MM.1S (cell line): ENCODE results near the gene MIPEP.
"Not testable (repeated sequence)": the region's sequence is repeated elsewhere in the genome, so short reads cannot be mapped to it uniquely, and the experiment has no call there.

Experiments used
- EZH2phosphoT487 ChIP-seq: fragments of 300-600 bp; sonication (generic); IDR thresholded peaks from 2 replicates; pipeline ENCODE4 v1.6.1; 2018; ENCODE audit warnings: antibody characterized with exemption, low read length
- TF ChIP-seq, protein P1 (sequence below): fragments of 300-600 bp; sonication (generic); IDR thresholded peaks from 2 replicates; pipeline ENCODE4 v1.5.1; 2016; ENCODE audit warnings: antibody characterized with exemption, low read length, mixed read lengths

DNA sequence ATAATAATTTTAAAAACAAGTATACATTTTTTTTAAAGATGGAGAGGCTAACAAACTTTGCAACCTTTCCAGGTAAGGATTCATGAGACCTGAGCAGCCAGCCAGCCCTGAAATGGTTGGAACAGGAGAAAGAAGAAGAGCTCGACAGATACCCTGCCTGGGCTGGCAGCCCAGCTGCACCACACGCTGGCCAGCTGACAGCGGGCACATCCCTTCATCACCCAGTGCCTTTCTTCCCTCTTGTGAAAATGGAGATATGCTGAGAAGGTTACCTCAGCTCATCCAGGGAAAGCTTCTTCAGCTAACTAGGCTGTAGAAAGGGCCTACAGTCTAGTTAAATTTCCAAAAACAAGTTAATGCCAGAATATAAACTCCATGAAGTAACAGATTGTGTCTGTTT lies 4.8 kb downstream of the MIPEP start:
- TF ChIP-seq, protein P1, sequence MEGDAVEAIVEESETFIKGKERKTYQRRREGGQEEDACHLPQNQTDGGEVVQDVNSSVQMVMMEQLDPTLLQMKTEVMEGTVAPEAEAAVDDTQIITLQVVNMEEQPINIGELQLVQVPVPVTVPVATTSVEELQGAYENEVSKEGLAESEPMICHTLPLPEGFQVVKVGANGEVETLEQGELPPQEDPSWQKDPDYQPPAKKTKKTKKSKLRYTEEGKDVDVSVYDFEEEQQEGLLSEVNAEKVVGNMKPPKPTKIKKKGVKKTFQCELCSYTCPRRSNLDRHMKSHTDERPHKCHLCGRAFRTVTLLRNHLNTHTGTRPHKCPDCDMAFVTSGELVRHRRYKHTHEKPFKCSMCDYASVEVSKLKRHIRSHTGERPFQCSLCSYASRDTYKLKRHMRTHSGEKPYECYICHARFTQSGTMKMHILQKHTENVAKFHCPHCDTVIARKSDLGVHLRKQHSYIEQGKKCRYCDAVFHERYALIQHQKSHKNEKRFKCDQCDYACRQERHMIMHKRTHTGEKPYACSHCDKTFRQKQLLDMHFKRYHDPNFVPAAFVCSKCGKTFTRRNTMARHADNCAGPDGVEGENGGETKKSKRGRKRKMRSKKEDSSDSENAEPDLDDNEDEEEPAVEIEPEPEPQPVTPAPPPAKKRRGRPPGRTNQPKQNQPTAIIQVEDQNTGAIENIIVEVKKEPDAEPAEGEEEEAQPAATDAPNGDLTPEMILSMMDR = not testable (repeated sequence)
- TF ChIP-seq EZH2phosphoT487 = not testable (repeated sequence)
